GM23338 (cell line): ENCODE measurements around the gene PIMREG. TPM values are rescaled to one million over a fixed set of nuclear protein-coding genes. Genes with fewer than 3 reads are reported as not detected.

ENCODE experiments used
- ATAC-seq: fragments of 200-7000 bp; cut with Tn5 transposase; 3 replicates; pipeline ENCODE4 v1.9.1; 2020
- DNase-seq: peaks from one replicate; pipeline ENCODE4 v3.0.0-alpha.2; 2015; ENCODE audit warnings: low spot score
- H2AFZ ChIP-seq: fragments of 200-600 bp; sonication (generic); 2 replicates; pipeline ENCODE4 v1.8.0; 2016; ENCODE audit warnings: antibody characterized with exemption, mild to moderate bottlenecking, moderate library complexity
- H3F3A ChIP-seq: fragments of 200-600 bp; sonication (generic); replicated peaks from 2 replicates; pipeline ENCODE4 v1.8.0; 2017; ENCODE audit warnings: antibody characterized with exemption, mixed run types, low read depth
- H3K27ac ChIP-seq: fragments of 200-600 bp; sonication (generic); 2 replicates; pipeline ENCODE4 v1.6.1; 2016; ENCODE audit warnings: low read depth
- H3K27me3 ChIP-seq: fragments of 200-600 bp; sonication (generic); 2 replicates; pipeline ENCODE4 v1.8.0; 2016; ENCODE audit warnings: mild to moderate bottlenecking, mixed run types, moderate library complexity; ENCODE audit not compliant: insufficient read depth
- H3K36me3 ChIP-seq: fragments of 200-600 bp; sonication (generic); 2 replicates; pipeline ENCODE4 v1.8.0; 2016; ENCODE audit warnings: mild to moderate bottlenecking; ENCODE audit not compliant: insufficient read depth
- H3K4me1 ChIP-seq: fragments of 200-600 bp; sonication (generic); 2 replicates; pipeline ENCODE4 v1.8.0; 2016; ENCODE audit warnings: mild to moderate bottlenecking, moderate library complexity; ENCODE audit not compliant: insufficient read depth
- H3K4me2 ChIP-seq: fragments of 200-600 bp; sonication (generic); 2 replicates; pipeline ENCODE4 v1.7.1; 2017; ENCODE audit warnings: mixed run types
- H3K4me3 ChIP-seq: fragments of 200-600 bp; sonication (generic); 2 replicates; pipeline ENCODE4 v1.6.1; 2016; ENCODE audit warnings: mixed run types
- H3K79me2 ChIP-seq: fragments of 200-600 bp; sonication (generic); replicated peaks from 2 replicates; pipeline ENCODE4 v1.8.0; 2017; ENCODE audit warnings: mild to moderate bottlenecking; ENCODE audit not compliant: insufficient read depth
- H3K9me2 ChIP-seq: fragments of 200-600 bp; sonication (generic); 2 replicates; pipeline ENCODE4 v1.8.0; 2017; ENCODE audit not compliant: insufficient read depth
- H4K20me1 ChIP-seq: fragments of 200-600 bp; sonication (generic); replicated peaks from 2 replicates; pipeline ENCODE4 v1.8.0; 2017; ENCODE audit warnings: mild to moderate bottlenecking; ENCODE audit not compliant: insufficient read depth
- H3K27ac Mint-ChIP-seq: 2 replicates; pipeline ENCODE4 v1.8.0; 2020; ENCODE audit warnings: inconsistent platforms, mild to moderate bottlenecking, moderate library complexity, mixed read lengths
- H3K27me3 Mint-ChIP-seq: 3 replicates; pipeline ENCODE4 v1.8.0; 2022; ENCODE audit warnings: low read depth, mild to moderate bottlenecking, moderate library complexity, mixed read lengths, inconsistent platforms; ENCODE audit not compliant: insufficient read depth, poor library complexity
- H3K36me3 Mint-ChIP-seq: 3 replicates; pipeline ENCODE4 v1.8.0; 2021; ENCODE audit warnings: low read depth, mild to moderate bottlenecking, inconsistent platforms, moderate library complexity, mixed read lengths
- H3K4me1 Mint-ChIP-seq: 3 replicates; pipeline ENCODE4 v1.8.0; 2020; ENCODE audit warnings: mild to moderate bottlenecking, inconsistent platforms, mixed read lengths
- H3K4me3 Mint-ChIP-seq: 3 replicates; pipeline ENCODE4 v1.8.0; 2021; ENCODE audit warnings: moderate library complexity, mild to moderate bottlenecking, inconsistent platforms, mixed read lengths
- H3K9me3 Mint-ChIP-seq: 3 replicates; pipeline ENCODE4 v1.8.0; 2020; ENCODE audit warnings: moderate library complexity, mild to moderate bottlenecking, inconsistent platforms, mixed read lengths
- CREB1 ChIP-seq: fragments of 250-450 bp; sonication (Bioruptor Pico); IDR thresholded peaks from 2 replicates; pipeline ENCODE4 v1.5.0; 2020; ENCODE audit warnings: low read depth, mild to moderate bottlenecking, moderate library complexity
- CTCF ChIP-seq, 2 experiments: fragments of 200-600 bp in 1 of 2; sonication (generic) in 1 of 2; conservative IDR thresholded peaks; 2 replicates each; pipeline versions ENCODE4 v1.5.1 to v1.6.1; 2016 to 2017; ENCODE audit warnings: antibody characterized with exemption in 2 of 2, low read depth in 2 of 2, mild to moderate bottlenecking in 2 of 2, moderate library complexity in 1 of 2
- JUNB ChIP-seq: IDR thresholded peaks from one replicate; pipeline ENCODE4 v1.6.1; 2016; ENCODE audit warnings: antibody characterized with exemption; ENCODE audit not compliant: unreplicated experiment
- NANOG ChIP-seq: IDR thresholded peaks from 2 replicates; pipeline ENCODE4 v1.6.1; 2016; ENCODE audit warnings: antibody characterized with exemption, borderline replicate concordance
- ZNF114 ChIP-seq: fragments of 250-450 bp; sonication (Bioruptor Pico); IDR thresholded peaks from 2 replicates; pipeline ENCODE4 v1.5.0; 2020; ENCODE audit warnings: mild to moderate bottlenecking, moderate library complexity
- polyA plus RNA-seq: library from polyadenylated mRNA; unstranded; fragments of >200 nt; fragmentation: Nextera tagmentation; extraction: Ambion mirVana; gene quantifications from 2 replicates; pipeline ENCODE4 v1.2.1, GENCODE V29; 2016
- total RNA-seq: library from RNA; depleted of rRNA; stranded (reverse); fragments of >200 nt; shearing (Covaris generic); gene quantifications from 2 replicates; pipeline ENCODE4 v1.2.3, GENCODE V29; 2014

The PIMREG gene
- total and polyA plus RNA-seq, 2 experiments from 2014 or later, result 87.8 to 144 TPM

GRCh38 chr17:6468051-6468790 lies 24.0 kb downstream of the PIMREG start:
- H3K9me3 Mint-ChIP-seq, result no peaks in the 10 kb centered on the region; the same call in 1 of the 3 replicates
- TF ChIP-seq CTCF (conservative IDR thresholded peaks at IDR 0.05; ENCODE audit: low read depth in 2 of 2), result no peak
- H3K9me2 ChIP-seq, result no peaks in the 10 kb centered on the region
- no peaks in the 10 kb centered on the region for H4K20me1 ChIP-seq
- H3K27me3 ChIP-seq, result no peaks in the 10 kb centered on the region
- H3K79me2 ChIP-seq, result no peaks in the 10 kb centered on the region
- H2AFZ ChIP-seq, result no peak overlapping the region
- peaks cover 10% of the 10 kb centered on the region for H3K27me3 Mint-ChIP-seq
- no peaks in the 10 kb centered on the region for H3K4me1 ChIP-seq
- H3K36me3 ChIP-seq, result no peaks in the 10 kb centered on the region
- H3F3A ChIP-seq, result no peaks in the 10 kb centered on the region
- no peak overlapping the region for H3K4me3 Mint-ChIP-seq
- ATAC-seq, result no peak
- no peak overlapping the region for H3K4me2 ChIP-seq
- DNase-seq, result no peak
- no peak overlapping the region for H3K27ac ChIP-seq
- peaks cover 16% of the 10 kb centered on the region for H3K4me1 Mint-ChIP-seq
- H3K27ac Mint-ChIP-seq, result no peak overlapping the region; the same call in 1 of the 2 replicates
- H3K36me3 Mint-ChIP-seq, result no peaks in the 10 kb centered on the region
- no peak overlapping the region for H3K4me3 ChIP-seq

- Mint-ChIP-seq H3K27ac (peak overlapping the region; percentile 60; the same call in 1 of the 2 replicates), H3K4me1 (peaks cover 24% of the 10 kb centered on the region), H3K9me3 (no peaks in the 10 kb centered on the region; the same call in 1 of the 3 replicates), H3K36me3 (no peaks in the 10 kb centered on the region), H3K4me3 (no peak overlapping the region), H3K27me3 (peaks cover 11% of the 10 kb centered on the region)
- no peak overlapping the region for H3K27ac ChIP-seq
- H3K36me3 ChIP-seq, result no peaks in the 10 kb centered on the region
- H3K4me3 ChIP-seq, result no peak overlapping the region
- TF ChIP-seq NANOG (no peak), ZNF114 (CRISPR knock-in tag) (no peak), JUNB (no peak), CREB1 (CRISPR knock-in tag) (no peak), CTCF (conservative IDR thresholded peaks at IDR 0.05; ENCODE audit: low read depth in 2 of 2) (no peak)
- no peaks in the 10 kb centered on the region for H3K9me2 ChIP-seq
- H2AFZ ChIP-seq, result no peak overlapping the region
- DNase-seq (no peak), ATAC-seq (no peak)
- H3F3A ChIP-seq, result no peaks in the 10 kb centered on the region
- no peak overlapping the region for H3K4me2 ChIP-seq
- H3K27me3 ChIP-seq, result no peaks in the 10 kb centered on the region
- no peaks in the 10 kb centered on the region for H4K20me1 ChIP-seq
- H3K4me1 ChIP-seq, result no peaks in the 10 kb centered on the region
- H3K79me2 ChIP-seq, result no peaks in the 10 kb centered on the region
Observed at GRCh38 chr17:6470146-6470718, 26.0 kb downstream of the PIMREG start.
